Caco-2 (cell line): Measurements from ENCODE around the gene UBA1. TPM values are rescaled to one million over a fixed set of nuclear protein-coding genes. Genes with fewer than 3 reads are reported as not detected.
A peak's percentile ranks its signal among the peaks of the same experiment; 100 is the strongest.

Experiments used
- BruUV-seq: library from RNA; stranded (reverse); fragments of 400-500 nt; replicated peaks from 2 replicates; lab custom pipeline; 2021; lab: Mats Ljungman, UMichigan
- CTCF ChIA-PET: fragments of 300-600 bp; sonication (Branson Sonifier 250); formaldehyde crosslinking; loops from one replicate; lab custom pipeline; 2022; ENCODE audit warnings: antibody characterized with exemption; lab: Charles Lee
- POLR2A ChIA-PET: fragments of 300-600 bp; sonication (Branson Sonifier 250); formaldehyde crosslinking; loops from one replicate; lab custom pipeline; 2022; ENCODE audit warnings: antibody characterized with exemption; lab: Charles Lee
- DNase-seq, 2 experiments: peaks; one replicate each; pipeline versions ENCODE4 v3.0.0 to v3.0.0-alpha.2; 2020 to 2022
- H3K27me3 ChIP-seq: replicated peaks from 2 replicates; pipeline ENCODE4 v1.6.0; 2011; ENCODE audit warnings: low read length; ENCODE audit not compliant: control insufficient read depth, insufficient read depth
- H3K36me3 ChIP-seq: 2 replicates; pipeline ENCODE4 v1.5.1; 2011; ENCODE audit warnings: low read length; ENCODE audit not compliant: control insufficient read depth, insufficient read depth
- H3K4me1 ChIP-seq: fragments of 250-450 bp; sonication (Bioruptor Pico); 2 replicates; pipeline ENCODE4 v1.5.1; 2020; ENCODE audit warnings: mild to moderate bottlenecking
- H3K4me3 ChIP-seq: 2 replicates; pipeline ENCODE4 v1.5.1; 2011; ENCODE audit warnings: low read depth, mild to moderate bottlenecking, control low read depth, low read length
- H3K9me3 ChIP-seq: fragments of 250-450 bp; sonication (Bioruptor Pico); 2 replicates; pipeline ENCODE4 v1.5.1; 2020; ENCODE audit warnings: mild to moderate bottlenecking, moderate library complexity
- H3K27ac Mint-ChIP-seq: one replicate; pipeline ENCODE4 v1.8.0; 2022; ENCODE audit warnings: mixed read lengths; ENCODE audit not compliant: unreplicated experiment
- H3K27me3 Mint-ChIP-seq: one replicate; pipeline ENCODE4 v1.8.0; 2022; ENCODE audit warnings: mixed read lengths; ENCODE audit not compliant: insufficient read depth, unreplicated experiment
- H3K36me3 Mint-ChIP-seq: one replicate; pipeline ENCODE4 v1.8.0; 2022; ENCODE audit warnings: mild to moderate bottlenecking, mixed read lengths; ENCODE audit not compliant: insufficient read depth, unreplicated experiment
- H3K4me1 Mint-ChIP-seq: one replicate; pipeline ENCODE4 v1.8.0; 2022; ENCODE audit warnings: low read depth, mixed read lengths; ENCODE audit not compliant: unreplicated experiment
- H3K4me3 Mint-ChIP-seq: one replicate; pipeline ENCODE4 v1.8.0; 2022; ENCODE audit warnings: mild to moderate bottlenecking, moderate library complexity, mixed read lengths; ENCODE audit not compliant: unreplicated experiment
- H3K9me3 Mint-ChIP-seq: one replicate; pipeline ENCODE4 v1.8.0; 2022; ENCODE audit warnings: mixed read lengths; ENCODE audit not compliant: unreplicated experiment
- intact Hi-C: fragments of 100-400 bp; cut with micrococcal nuclease; formaldehyde crosslinking; loops from one replicate; pipeline ENCODE4 v1.10.0; 2022; ENCODE audit not compliant: unreplicated experiment
- total RNA-seq: library from RNA; stranded (reverse); gene quantifications from 2 replicates; pipeline ENCODE4 v1.2.3, GENCODE V29; 2022
- TF ChIP-seq, protein P1 (sequence below), 2 experiments: fragments of 200-600 bp in 1 of 2; IDR thresholded peaks; 1 replicate in 1 of 2; 2 replicates in 1 of 2; pipeline versions ENCODE4 v1.5.1 to v1.8.0; 2011 to 2022; ENCODE audit warnings: antibody characterized with exemption in 1 of 2, control low read depth in 1 of 2, inconsistent platforms in 1 of 2, low read depth in 1 of 2, low read length in 1 of 2, mild to moderate bottlenecking in 1 of 2, moderate library complexity in 1 of 2; ENCODE audit not compliant: insufficient read depth in 1 of 2, severe bottlenecking in 1 of 2, unreplicated experiment in 1 of 2

UBA1 gene
- total RNA-seq, 1 experiment from 2014 or later, result 156 TPM

DNA sequence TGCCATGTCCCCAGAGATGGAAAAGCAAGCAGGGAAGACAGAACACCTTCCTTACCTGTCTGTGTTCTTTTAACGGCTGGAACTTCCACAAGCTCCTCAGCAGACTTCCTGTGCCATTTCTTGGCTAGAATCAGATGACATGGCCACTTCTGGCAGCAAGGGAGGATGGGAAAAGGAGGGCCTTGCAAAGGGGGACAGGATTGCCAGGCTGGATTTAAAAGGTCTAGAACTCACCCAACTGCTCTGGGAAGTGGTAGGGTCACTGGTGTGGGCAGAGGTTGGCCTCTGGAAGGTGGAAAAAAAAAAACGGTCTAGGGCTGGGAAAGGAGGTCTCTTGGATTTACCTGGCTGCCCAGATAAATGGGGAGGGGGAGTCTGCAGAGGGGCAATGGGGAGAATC is 37.5 kb downstream of the UBA1 start:
- DNase-seq, result no peak
- H3K4me3 ChIP-seq, result no peak overlapping the region
- ChIA-PET POLR2A (interaction anchor here (1.4 kb wide), 1 partner anchor 13 kb away, joined by 3 read pairs; no protein-coding TSS in a partner anchor), CTCF (no interaction called here)
- no peaks in the 10 kb centered on the region; the same call in 1 of the 2 replicates for H3K36me3 ChIP-seq
- Mint-ChIP-seq H3K27me3 (no peaks in the 10 kb centered on the region), H3K9me3 (no peaks in the 10 kb centered on the region), H3K27ac (no peak overlapping the region), H3K4me3 (no peak overlapping the region), H3K36me3 (peaks cover 54% of the 10 kb centered on the region), H3K4me1 (peaks cover 14% of the 10 kb centered on the region)
- H3K9me3 ChIP-seq, result no peaks in the 10 kb centered on the region
- BruUV-seq, result no TSS peak
- intact Hi-C loops, result no loop called here
- TF ChIP-seq, protein P1, sequence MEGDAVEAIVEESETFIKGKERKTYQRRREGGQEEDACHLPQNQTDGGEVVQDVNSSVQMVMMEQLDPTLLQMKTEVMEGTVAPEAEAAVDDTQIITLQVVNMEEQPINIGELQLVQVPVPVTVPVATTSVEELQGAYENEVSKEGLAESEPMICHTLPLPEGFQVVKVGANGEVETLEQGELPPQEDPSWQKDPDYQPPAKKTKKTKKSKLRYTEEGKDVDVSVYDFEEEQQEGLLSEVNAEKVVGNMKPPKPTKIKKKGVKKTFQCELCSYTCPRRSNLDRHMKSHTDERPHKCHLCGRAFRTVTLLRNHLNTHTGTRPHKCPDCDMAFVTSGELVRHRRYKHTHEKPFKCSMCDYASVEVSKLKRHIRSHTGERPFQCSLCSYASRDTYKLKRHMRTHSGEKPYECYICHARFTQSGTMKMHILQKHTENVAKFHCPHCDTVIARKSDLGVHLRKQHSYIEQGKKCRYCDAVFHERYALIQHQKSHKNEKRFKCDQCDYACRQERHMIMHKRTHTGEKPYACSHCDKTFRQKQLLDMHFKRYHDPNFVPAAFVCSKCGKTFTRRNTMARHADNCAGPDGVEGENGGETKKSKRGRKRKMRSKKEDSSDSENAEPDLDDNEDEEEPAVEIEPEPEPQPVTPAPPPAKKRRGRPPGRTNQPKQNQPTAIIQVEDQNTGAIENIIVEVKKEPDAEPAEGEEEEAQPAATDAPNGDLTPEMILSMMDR (IDR thresholded peaks at IDR 0.05; ENCODE audit: insufficient read depth in 1 of 2, low read depth in 1 of 2, low read length in 1 of 2, severe bottlenecking in 1 of 2, unreplicated experiment in 1 of 2), result no peak
- no peaks in the 10 kb centered on the region for H3K27me3 ChIP-seq
- no peaks in the 10 kb centered on the region for H3K4me1 ChIP-seq

DNA sequence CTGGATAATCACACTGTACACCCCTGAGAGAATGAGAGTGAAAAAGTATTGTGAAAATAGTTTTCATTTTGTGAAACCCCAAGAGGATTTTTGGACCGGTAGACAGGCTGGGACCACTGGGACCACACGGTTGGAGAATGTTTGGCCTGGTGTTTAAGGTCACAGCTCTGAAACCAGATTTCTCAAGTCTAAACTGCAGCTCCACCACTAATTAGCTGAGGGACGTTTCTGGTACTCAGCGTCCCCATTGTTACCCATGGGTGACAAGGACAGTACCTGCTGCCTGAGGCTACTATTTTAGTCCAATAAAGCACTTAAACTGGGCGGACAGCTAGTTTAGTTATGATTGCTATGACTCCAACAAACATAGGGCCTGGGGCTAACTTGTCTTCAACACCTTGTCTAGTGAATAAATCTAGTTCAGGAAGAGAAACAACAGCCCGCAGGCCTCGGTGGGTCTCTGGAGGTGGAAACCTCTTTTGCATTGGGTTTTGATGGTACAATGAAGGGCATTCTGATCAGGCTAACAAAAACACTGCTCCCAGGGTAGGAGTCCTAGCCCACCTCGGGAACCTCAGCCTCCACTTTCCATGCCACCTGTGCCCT is 38.7 kb downstream of the UBA1 start:
- TF ChIP-seq, protein P1 (IDR thresholded peaks at IDR 0.05; ENCODE audit: insufficient read depth in 1 of 2, low read depth in 1 of 2, low read length in 1 of 2, severe bottlenecking in 1 of 2, unreplicated experiment in 1 of 2), result no peak
- no peaks in the 10 kb centered on the region for H3K9me3 ChIP-seq
- H3K27me3 Mint-ChIP-seq, result no peaks in the 10 kb centered on the region
- TSS peak; percentile 80 for BruUV-seq
- H3K4me3 Mint-ChIP-seq, result peak overlapping the region; percentile 88
- H3K9me3 Mint-ChIP-seq, result no peaks in the 10 kb centered on the region
- ChIA-PET CTCF (no interaction called here), POLR2A (interaction anchor here (1.2 to 1.5 kb wide), 3 partner anchors 15 to 87 kb away, joined by 3 to 7 read pairs (median 5); partner anchors contain the start of genes NDUFB11 and RBM10)
- no peaks in the 10 kb centered on the region for H3K27me3 ChIP-seq
- intact Hi-C loops, result loop anchor here (2.0 kb wide), 1 partner anchor 13 kb away; the partner anchor contains the start of gene CDK16
- peaks cover 14% of the 10 kb centered on the region for H3K4me1 Mint-ChIP-seq
- H3K4me3 ChIP-seq, result peak overlapping the region; percentile 73
- H3K36me3 ChIP-seq, result no peaks in the 10 kb centered on the region; the same call in 1 of the 2 replicates
- H3K4me1 ChIP-seq, result no peaks in the 10 kb centered on the region
- peak in 1 of 2 experiments; percentile 12 for DNase-seq
- peak overlapping the region; percentile 99 for H3K27ac Mint-ChIP-seq
- H3K36me3 Mint-ChIP-seq, result peaks cover 43% of the 10 kb centered on the region

DNA sequence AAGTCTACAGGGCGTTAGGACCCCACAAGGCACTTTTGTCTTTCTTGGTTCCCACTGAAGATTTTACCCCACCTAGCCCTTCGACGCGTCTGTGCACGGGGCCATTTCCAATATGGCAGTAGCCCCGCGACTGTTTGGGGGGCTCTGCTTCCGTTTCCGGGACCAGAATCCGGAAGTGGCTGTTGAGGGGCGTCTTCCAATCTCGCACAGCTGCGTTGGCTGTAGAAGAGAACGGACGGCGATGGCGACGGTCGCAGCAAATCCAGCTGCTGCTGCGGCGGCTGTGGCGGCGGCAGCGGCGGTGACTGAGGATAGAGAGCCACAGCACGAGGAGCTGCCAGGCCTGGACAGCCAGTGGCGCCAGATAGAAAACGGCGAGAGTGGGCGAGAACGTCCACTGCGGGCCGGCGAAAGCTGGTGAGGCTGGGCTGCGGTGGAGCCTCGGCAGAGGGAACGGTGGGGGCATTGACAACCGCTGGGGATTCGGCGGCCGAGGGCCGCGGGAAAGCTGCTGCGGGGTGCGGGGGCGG is 39.2 kb downstream of the UBA1 start, which contains the start of gene USP11:
USP11 (plus strand) TSS at position 207 of the 530 bp plus-strand sequence; CDS start at position 242, 35 bp downstream.
- no peaks in the 10 kb centered on the region for H3K9me3 ChIP-seq
- H3K4me1 Mint-ChIP-seq, result peaks cover 14% of the 10 kb centered on the region
- H3K4me3 Mint-ChIP-seq, result peak within 1 kb of the TSS; percentile 88
- TF ChIP-seq, protein P1 (IDR thresholded peaks at IDR 0.05; ENCODE audit: insufficient read depth in 1 of 2, low read depth in 1 of 2, low read length in 1 of 2, severe bottlenecking in 1 of 2, unreplicated experiment in 1 of 2), result no peak
- peaks cover 40% of the 10 kb centered on the region for H3K36me3 Mint-ChIP-seq
- H3K4me3 ChIP-seq, result peak within 1 kb of the TSS; percentile 73
- H3K9me3 Mint-ChIP-seq, result no peaks in the 10 kb centered on the region
- H3K27ac Mint-ChIP-seq, result peak within 1 kb of the TSS; percentile 99
- intact Hi-C loops, result loop anchor here (1.0 to 2.0 kb wide), 2 partner anchors 14 to 79 kb away; partner anchors contain the start of gene CDK16
- POLR2A ChIA-PET, result interaction anchor here (0.5 to 1.5 kb wide), 12 partner anchors 15 to 323 kb away, joined by 3 to 35 read pairs (median 5); partner anchors contain the start of genes CDK16, NDUFB11 and RBM10
- H3K27me3 ChIP-seq, result no peaks in the 10 kb centered on the region
- no peaks in the 10 kb centered on the region for H3K4me1 ChIP-seq
- BruUV-seq, result no TSS peak
- H3K36me3 ChIP-seq, result no peaks in the 10 kb centered on the region; the same call in 1 of the 2 replicates
- no peaks in the 10 kb centered on the region for H3K27me3 Mint-ChIP-seq
- DNase-seq, result peak; percentile 47 to 62
- CTCF ChIA-PET, result interaction anchor here (1.1 kb wide), 1 partner anchor 80 kb away, joined by 7 read pairs; no protein-coding TSS in a partner anchor
